ENCODE measurements around the gene ARSG. TPM values are rescaled to one million over a fixed set of nuclear protein-coding genes. Genes with fewer than 3 reads are reported as not detected.

ARSG gene
- total and polyA plus RNA-seq, 2 of the 13 experiments (the other 11 are each of a cell fraction or from before 2014, with no cell fraction given) = 3.7 to 15.2 TPM

DNA sequence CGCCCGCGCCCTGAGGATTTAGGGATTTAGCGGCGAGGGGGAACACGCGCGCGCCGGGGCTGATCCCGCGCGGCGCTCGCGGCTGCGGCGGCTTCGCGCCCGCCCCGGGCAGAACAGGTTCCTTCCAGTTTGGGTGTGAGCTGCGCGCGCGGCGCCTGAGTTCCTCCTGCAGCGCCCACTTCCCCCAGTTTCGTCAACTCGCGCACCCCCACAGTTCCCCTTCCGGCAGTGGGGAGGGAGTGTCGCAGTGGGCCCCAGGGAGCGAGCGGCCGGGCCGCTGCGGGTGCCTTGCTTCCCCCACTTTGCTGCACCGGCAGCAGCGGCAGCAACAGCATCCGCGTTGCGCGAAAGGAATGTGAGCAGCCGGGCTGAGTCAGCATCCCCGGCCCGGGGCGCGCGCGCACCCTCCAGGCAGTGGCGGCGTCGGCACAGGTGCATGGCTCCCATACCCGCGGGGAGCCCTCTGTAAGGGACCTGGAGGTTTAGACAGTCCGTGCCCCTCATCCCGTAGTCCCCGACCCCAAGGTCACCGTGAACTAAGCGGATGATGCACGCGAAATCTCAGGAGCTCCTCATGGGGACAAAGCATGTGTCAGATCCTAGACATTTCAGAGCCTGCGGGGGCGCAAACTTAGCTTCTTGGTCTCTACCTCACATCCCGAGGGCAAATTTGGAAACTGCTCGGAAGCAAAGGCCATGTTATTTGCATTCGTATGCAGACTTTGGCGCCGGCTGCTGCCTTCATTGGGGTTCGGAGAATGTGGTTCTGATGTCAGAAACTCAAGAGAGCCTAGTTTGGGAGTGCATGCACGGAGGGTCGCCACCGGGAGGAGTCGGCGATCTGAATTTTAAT, 767 bp downstream of the ARSG start (continued):
- TF ChIP-seq, protein P1, sequence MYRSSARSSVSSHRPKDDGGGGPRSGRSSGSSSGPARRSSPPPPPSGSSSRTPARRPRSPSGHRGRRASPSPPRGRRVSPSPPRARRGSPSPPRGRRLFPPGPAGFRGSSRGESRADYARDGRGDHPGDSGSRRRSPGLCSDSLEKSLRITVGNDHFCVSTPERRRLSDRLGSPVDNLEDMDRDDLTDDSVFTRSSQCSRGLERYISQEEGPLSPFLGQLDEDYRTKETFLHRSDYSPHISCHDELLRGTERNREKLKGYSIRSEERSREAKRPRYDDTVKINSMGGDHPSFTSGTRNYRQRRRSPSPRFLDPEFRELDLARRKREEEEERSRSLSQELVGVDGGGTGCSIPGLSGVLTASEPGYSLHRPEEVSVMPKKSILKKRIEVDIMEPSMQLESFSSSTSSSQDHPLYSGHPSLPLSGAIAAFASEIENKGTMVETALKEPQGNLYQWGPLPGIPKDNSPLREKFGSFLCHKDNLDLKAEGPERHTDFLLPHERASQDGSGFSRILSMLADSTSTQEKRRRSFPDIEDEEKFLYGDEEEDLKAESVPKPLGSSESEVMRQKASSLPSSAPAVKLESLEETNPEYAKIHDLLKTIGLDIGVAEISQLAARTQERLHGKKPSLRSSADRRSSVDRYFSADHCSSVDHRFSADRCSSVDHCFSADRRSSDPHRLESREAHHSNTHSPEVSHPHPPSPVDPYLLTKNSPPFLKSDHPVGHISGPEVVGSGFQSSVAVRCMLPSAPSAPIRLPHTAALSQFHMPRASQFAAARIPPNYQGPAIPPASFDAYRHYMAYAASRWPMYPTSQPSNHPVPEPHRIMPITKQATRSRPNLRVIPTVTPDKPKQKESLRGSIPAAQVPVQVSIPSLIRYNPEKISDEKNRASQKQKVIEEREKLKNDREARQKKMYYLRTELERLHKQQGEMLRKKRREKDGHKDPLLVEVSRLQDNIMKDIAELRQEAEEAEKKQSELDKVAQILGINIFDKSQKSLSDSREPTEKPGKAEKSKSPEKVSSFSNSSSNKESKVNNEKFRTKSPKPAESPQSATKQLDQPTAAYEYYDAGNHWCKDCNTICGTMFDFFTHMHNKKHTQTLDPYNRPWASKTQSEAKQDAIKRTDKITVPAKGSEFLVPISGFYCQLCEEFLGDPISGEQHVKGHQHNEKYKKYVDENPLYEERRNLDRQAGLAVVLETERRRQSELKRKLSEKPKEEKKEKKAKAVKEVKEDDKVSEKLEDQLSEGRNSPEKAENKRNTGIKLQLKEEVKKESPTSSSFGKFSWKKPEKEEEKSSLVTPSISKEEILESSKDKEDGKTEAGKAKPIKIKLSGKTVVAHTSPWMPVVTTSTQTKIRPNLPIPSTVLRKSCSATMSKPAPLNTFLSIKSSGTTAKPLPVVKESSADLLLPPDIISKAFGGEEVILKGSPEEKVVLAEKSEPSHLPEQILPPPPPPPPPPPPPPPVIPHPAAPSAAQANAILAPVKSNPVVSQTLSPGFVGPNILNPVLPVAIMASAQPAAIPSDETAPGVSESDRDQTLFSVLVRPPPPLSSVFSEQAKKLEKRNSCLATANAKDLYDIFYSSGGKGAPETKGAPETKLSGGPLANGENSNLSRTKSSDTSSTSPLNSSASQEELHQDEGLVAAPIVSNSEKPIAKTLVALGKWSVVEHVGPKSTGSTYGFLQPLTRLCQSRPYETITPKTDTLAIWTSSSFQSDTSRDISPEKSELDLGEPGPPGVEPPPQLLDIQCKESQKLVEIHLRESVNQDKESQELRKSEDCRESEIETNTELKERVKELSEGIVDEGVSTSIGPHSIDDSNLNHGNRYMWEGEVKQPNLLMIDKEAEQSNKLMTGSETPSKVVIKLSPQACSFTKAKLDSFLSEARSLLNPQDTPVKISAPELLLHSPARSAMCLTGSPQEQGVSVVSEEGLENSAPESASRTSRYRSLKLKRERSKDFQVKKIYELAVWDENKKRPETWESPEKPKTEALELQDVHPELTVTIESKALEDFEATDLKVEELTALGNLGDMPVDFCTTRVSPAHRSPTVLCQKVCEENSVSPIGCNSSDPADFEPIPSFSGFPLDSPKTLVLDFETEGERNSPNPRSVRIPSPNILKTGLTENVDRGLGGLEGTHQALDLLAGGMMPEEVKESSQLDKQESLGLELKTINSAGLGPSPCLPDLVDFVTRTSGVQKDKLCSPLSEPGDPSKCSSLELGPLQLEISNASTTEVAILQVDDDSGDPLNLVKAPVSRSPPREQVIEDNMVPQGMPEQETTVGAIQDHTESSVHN (CRISPR knock-in tag; IDR thresholded peaks at IDR 0.05) = 0 out of 2 replicates have a peak, but pooled peaks have one; percentile 16
- 0 out of 2 replicates have a peak, but pooled peaks have one; percentile 30 for TF ChIP-seq RELA (CRISPR knock-in tag; IDR thresholded peaks at IDR 0.05)
